ENCODE data around the gene PPM1N. TPM values are rescaled to one million over a fixed set of nuclear protein-coding genes. Genes with fewer than 3 reads are reported as not detected.
A peak's percentile ranks its signal among the peaks of the same experiment; 100 is the strongest.

Gene PPM1N
- total RNA-seq, 1 experiment from 2014 or later: 1.2 TPM

GRCh38 chr19:45471111-45471930, 26.9 kb upstream of the PPM1N start:
- CTCF ChIA-PET: interaction anchor here (1.1 kb wide), 1 partner anchor 15 kb away, joined by 3 read pairs; no protein-coding TSS in a partner anchor
- no peak for TF ChIP-seq CTCF (IDR thresholded peaks at IDR 0.05; ENCODE audit: insufficient read depth in 1 of 2, low read depth in 1 of 2, low read length in 1 of 2, severe bottlenecking in 1 of 2, unreplicated experiment in 1 of 2)
- H3K27ac Mint-ChIP-seq (ENCODE audit: unreplicated experiment): no peak overlapping the region
- Histone ChIP-seq H3K27me3 (replicated peaks; ENCODE audit: control insufficient read depth, insufficient read depth, low read length) (no peaks in the 10 kb centered on the region), H3K36me3 (ENCODE audit: control insufficient read depth, insufficient read depth, low read length) (no peaks in the 10 kb centered on the region), H3K4me3 (ENCODE audit: low read depth, low read length) (no peak overlapping the region), H3K9me3 (no peaks in the 10 kb centered on the region), H3K4me1 (peaks cover 9% of the 10 kb centered on the region; the same call in 1 of the 2 replicates)
- DNase-seq: peak in 1 of 2 experiments; percentile 36
- H3K9me3 Mint-ChIP-seq (ENCODE audit: unreplicated experiment): no peaks in the 10 kb centered on the region
- intact Hi-C loops (cut with micrococcal nuclease; ENCODE audit: unreplicated experiment): no loop called here
- peak overlapping the region; percentile 10 for H3K4me3 Mint-ChIP-seq (ENCODE audit: unreplicated experiment)
- H3K36me3 Mint-ChIP-seq (ENCODE audit: insufficient read depth, unreplicated experiment): peaks cover 48% of the 10 kb centered on the region
- peaks cover 2% of the 10 kb centered on the region for H3K27me3 Mint-ChIP-seq (ENCODE audit: insufficient read depth, unreplicated experiment)
- no TSS peak for BruUV-seq (replicated peaks)
- H3K4me1 Mint-ChIP-seq (ENCODE audit: low read depth, unreplicated experiment): peaks cover 6% of the 10 kb centered on the region
- POLR2A ChIA-PET: no interaction called here

- H3K27me3 Mint-ChIP-seq (ENCODE audit: insufficient read depth, unreplicated experiment): peaks cover 2% of the 10 kb centered on the region
- no peak overlapping the region for H3K4me3 ChIP-seq (ENCODE audit: low read depth, low read length)
- H3K9me3 ChIP-seq: no peaks in the 10 kb centered on the region
- H3K4me1 ChIP-seq: peaks cover 9% of the 10 kb centered on the region; the same call in 1 of the 2 replicates
- no peak overlapping the region for H3K4me3 Mint-ChIP-seq (ENCODE audit: unreplicated experiment)
- no peaks in the 10 kb centered on the region for H3K9me3 Mint-ChIP-seq (ENCODE audit: unreplicated experiment)
- intact Hi-C loops (cut with micrococcal nuclease; ENCODE audit: unreplicated experiment): no loop called here
- H3K4me1 Mint-ChIP-seq (ENCODE audit: low read depth, unreplicated experiment): peaks cover 10% of the 10 kb centered on the region
- H3K27ac Mint-ChIP-seq (ENCODE audit: unreplicated experiment): no peak overlapping the region
- peaks cover 47% of the 10 kb centered on the region for H3K36me3 Mint-ChIP-seq (ENCODE audit: insufficient read depth, unreplicated experiment)
- DNase-seq: peak in 1 of 2 experiments; percentile 22
- BruUV-seq (replicated peaks): no TSS peak
- no peaks in the 10 kb centered on the region for H3K36me3 ChIP-seq (ENCODE audit: control insufficient read depth, insufficient read depth, low read length)
- POLR2A ChIA-PET: interaction anchor here (0.6 kb wide), 1 partner anchor 533 kb away, joined by 10 read pairs; no protein-coding TSS in a partner anchor
- H3K27me3 ChIP-seq (replicated peaks; ENCODE audit: control insufficient read depth, insufficient read depth, low read length): no peaks in the 10 kb centered on the region
- CTCF ChIA-PET: no interaction called here
- no peak for TF ChIP-seq CTCF (IDR thresholded peaks at IDR 0.05; ENCODE audit: insufficient read depth in 1 of 2, low read depth in 1 of 2, low read length in 1 of 2, severe bottlenecking in 1 of 2, unreplicated experiment in 1 of 2)
Measured at GRCh38 chr19:45471931-45472562, 26.2 kb upstream of the PPM1N start.

- no peak overlapping the region for H3K4me3 Mint-ChIP-seq (ENCODE audit: unreplicated experiment)
- no peak for TF ChIP-seq CTCF (IDR thresholded peaks at IDR 0.05; ENCODE audit: insufficient read depth in 1 of 2, low read depth in 1 of 2, low read length in 1 of 2, severe bottlenecking in 1 of 2, unreplicated experiment in 1 of 2)
- peaks cover 13% of the 10 kb centered on the region for H3K4me1 Mint-ChIP-seq (ENCODE audit: low read depth, unreplicated experiment)
- CTCF ChIA-PET: no interaction called here
- H3K27ac Mint-ChIP-seq (ENCODE audit: unreplicated experiment): no peak overlapping the region
- H3K36me3 Mint-ChIP-seq (ENCODE audit: insufficient read depth, unreplicated experiment): peaks cover 39% of the 10 kb centered on the region
- DNase-seq: peak in 1 of 2 experiments; percentile 50
- Histone ChIP-seq H3K9me3 (no peaks in the 10 kb centered on the region), H3K36me3 (ENCODE audit: control insufficient read depth, insufficient read depth, low read length) (no peaks in the 10 kb centered on the region), H3K4me3 (ENCODE audit: low read depth, low read length) (no peak overlapping the region), H3K27me3 (replicated peaks; ENCODE audit: control insufficient read depth, insufficient read depth, low read length) (no peaks in the 10 kb centered on the region), H3K4me1 (peaks cover 9% of the 10 kb centered on the region; the same call in 1 of the 2 replicates)
- no TSS peak for BruUV-seq (replicated peaks)
- H3K9me3 Mint-ChIP-seq (ENCODE audit: unreplicated experiment): no peaks in the 10 kb centered on the region
- intact Hi-C loops (cut with micrococcal nuclease; ENCODE audit: unreplicated experiment): no loop called here
- POLR2A ChIA-PET: interaction anchor here (0.6 kb wide), 1 partner anchor 533 kb away, joined by 10 read pairs; no protein-coding TSS in a partner anchor
- H3K27me3 Mint-ChIP-seq (ENCODE audit: insufficient read depth, unreplicated experiment): peaks cover 2% of the 10 kb centered on the region
Measured at GRCh38 chr19:45472563-45473366, 25.5 kb upstream of the PPM1N start.
